Progenitor cell of endocrine pancreas (in vitro differentiated cells): ENCODE results near the gene ATP5ME. TPM values are rescaled to one million over a fixed set of nuclear protein-coding genes. Genes with fewer than 3 reads are reported as not detected.

Experiments
- DNase-seq: peaks from one replicate; pipeline ENCODE4 v3.0.0; 2021; ENCODE audit warnings: low spot score; ENCODE audit not compliant: unreplicated experiment
- H3K27ac Mint-ChIP-seq: 2 replicates; pipeline ENCODE4 v1.8.0; 2021; ENCODE audit warnings: mild to moderate bottlenecking, moderate library complexity, mixed read lengths
- H3K27me3 Mint-ChIP-seq: 2 replicates; pipeline ENCODE4 v1.8.0; 2021; ENCODE audit warnings: mixed read lengths
- H3K36me3 Mint-ChIP-seq: 2 replicates; pipeline ENCODE4 v1.8.0; 2022; ENCODE audit warnings: mixed read lengths; ENCODE audit not compliant: insufficient read depth
- H3K4me1 Mint-ChIP-seq: 2 replicates; pipeline ENCODE4 v1.8.0; 2021; ENCODE audit warnings: low read depth, mixed read lengths
- H3K4me3 Mint-ChIP-seq: 2 replicates; pipeline ENCODE4 v1.8.0; 2021; ENCODE audit warnings: low read depth, mild to moderate bottlenecking, moderate library complexity, mixed read lengths
- H3K9me3 Mint-ChIP-seq: 2 replicates; pipeline ENCODE4 v1.8.0; 2021; ENCODE audit warnings: low read depth, mixed read lengths
- CTCF ChIP-seq: fragments of 200-600 bp; sonication (generic); IDR thresholded peaks from one replicate; pipeline ENCODE4 v1.5.0; 2021; ENCODE audit warnings: antibody characterized with exemption, mild to moderate bottlenecking; ENCODE audit not compliant: unreplicated experiment
- long read RNA-seq: library from polyadenylated mRNA; unstranded; transcript quantifications from one replicate; pipeline ENCODE4 v2.0.0, GENCODE V29; 2020
- total RNA-seq: library from RNA; stranded (reverse); gene quantifications from 2 replicates; pipeline ENCODE4 v1.2.1, GENCODE V29; 2021

Gene ATP5ME
- 235 and 236 TPM in 2 replicates for total RNA-seq
- long read RNA-seq, transcript ATP5ME-201 (4 exons, 365 nt): major isoform, 64 of 67 reads
- long read RNA-seq, partial matches to known transcripts: 0 of 67 reads
- long read RNA-seq, other reads (novel, unspliced or antisense): 0 of 67 reads

- peaks cover 6% of the 10 kb centered on the region for H3K4me1 Mint-ChIP-seq
- no peaks in the 10 kb centered on the region for H3K9me3 Mint-ChIP-seq
These were observed at the start of gene ATP5ME, which contains the start of gene MYL5 for GRCh38 chr4:674172-675035. ATP5ME (minus strand) TSS chr4:674276; CDS start chr4:674247, 29 bp downstream. MYL5 (plus strand) TSS chr4:674542; CDS start chr4:678027, 3,485 bp downstream.

GRCh38 chr4:722851-723360, 48.8 kb upstream of the ATP5ME start:
- DNase-seq: no peak
- Mint-ChIP-seq H3K36me3 (peaks cover 31% of the 10 kb centered on the region), H3K9me3 (no peaks in the 10 kb centered on the region), H3K27me3 (no peaks in the 10 kb centered on the region), H3K4me3 (no peak overlapping the region), H3K4me1 (peaks cover 10% of the 10 kb centered on the region), H3K27ac (no peak overlapping the region)
- TF ChIP-seq CTCF: no peak

More at GRCh38 chr4:674172-675035, at the start of gene ATP5ME, which contains the start of gene MYL5:
- peak; percentile 93 for DNase-seq
- H3K27me3 Mint-ChIP-seq: no peaks in the 10 kb centered on the region
- H3K27ac Mint-ChIP-seq: peak within 1 kb of the TSS; percentile 93
- H3K4me3 Mint-ChIP-seq: peak within 1 kb of the TSS; percentile 86
- H3K36me3 Mint-ChIP-seq: peaks cover 8% of the 10 kb centered on the region
- TF ChIP-seq CTCF: peak; percentile 99

GRCh38 chr4:722169-722725, 48.2 kb upstream of the ATP5ME start:
- H3K27ac Mint-ChIP-seq: peak overlapping the region; percentile 45

GRCh38 chr4:721261-722168, 47.4 kb upstream of the ATP5ME start:
- no peak for DNase-seq
- Mint-ChIP-seq H3K4me1 (peaks cover 8% of the 10 kb centered on the region), H3K36me3 (peaks cover 26% of the 10 kb centered on the region), H3K9me3 (no peaks in the 10 kb centered on the region), H3K27me3 (no peaks in the 10 kb centered on the region), H3K27ac (peak overlapping the region; percentile 73), H3K4me3 (no peak overlapping the region)
- TF ChIP-seq CTCF: no peak

More at GRCh38 chr4:722169-722725, 48.2 kb upstream of the ATP5ME start:
- no peak for DNase-seq
- peaks cover 12% of the 10 kb centered on the region for H3K4me1 Mint-ChIP-seq
- H3K9me3 Mint-ChIP-seq: no peaks in the 10 kb centered on the region
- peaks cover 28% of the 10 kb centered on the region for H3K36me3 Mint-ChIP-seq
- H3K27me3 Mint-ChIP-seq: no peaks in the 10 kb centered on the region
- no peak overlapping the region for H3K4me3 Mint-ChIP-seq
- TF ChIP-seq CTCF: no peak
